ENCODE results near the gene GNAO1. TPM values are rescaled to one million over a fixed set of nuclear protein-coding genes. Genes with fewer than 3 reads are reported as not detected.

The GNAO1 gene
- total and polyA plus RNA-seq, 9 of the 15 experiments (the other 6 are each of a cell fraction or from before 2014, with no cell fraction given) = 0.07 to 0.42 (median 0.08) TPM; not detected in 5

- TF ChIP-seq, protein P1, sequence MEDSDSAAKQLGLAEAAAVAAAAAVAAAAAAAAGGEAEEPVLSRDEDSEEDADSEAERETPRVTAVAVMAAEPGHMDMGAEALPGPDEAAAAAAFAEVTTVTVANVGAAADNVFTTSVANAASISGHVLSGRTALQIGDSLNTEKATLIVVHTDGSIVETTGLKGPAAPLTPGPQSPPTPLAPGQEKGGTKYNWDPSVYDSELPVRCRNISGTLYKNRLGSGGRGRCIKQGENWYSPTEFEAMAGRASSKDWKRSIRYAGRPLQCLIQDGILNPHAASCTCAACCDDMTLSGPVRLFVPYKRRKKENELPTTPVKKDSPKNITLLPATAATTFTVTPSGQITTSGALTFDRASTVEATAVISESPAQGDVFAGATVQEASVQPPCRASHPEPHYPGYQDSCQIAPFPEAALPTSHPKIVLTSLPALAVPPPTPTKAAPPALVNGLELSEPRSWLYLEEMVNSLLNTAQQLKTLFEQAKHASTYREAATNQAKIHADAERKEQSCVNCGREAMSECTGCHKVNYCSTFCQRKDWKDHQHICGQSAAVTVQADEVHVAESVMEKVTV (CRISPR knock-in tag; IDR thresholded peaks at IDR 0.05) = peak; percentile 64; the same call in 1 of the 2 replicates
- TF ChIP-seq HSF4 (CRISPR knock-in tag; IDR thresholded peaks at IDR 0.05; ENCODE audit: borderline replicate concordance) = no peak
- no peak for TF ChIP-seq CBFA2T3 (IDR thresholded peaks at IDR 0.05)
- no peak for TF ChIP-seq RBM14 (IDR thresholded peaks at IDR 0.05; ENCODE audit: borderline replicate concordance, insufficient read depth, low read depth, low read length)
- no peak for TF ChIP-seq SIX5 (IDR thresholded peaks at IDR 0.05; ENCODE audit: borderline replicate concordance in 1 of 2, insufficient read depth in 1 of 2, low read depth in 1 of 2, low read length in 2 of 2)
- TF ChIP-seq ZNF561 (CRISPR knock-in tag; conservative IDR thresholded peaks at IDR 0.05) = no peak
- TF ChIP-seq ZNF232 (CRISPR knock-in tag; IDR thresholded peaks at IDR 0.05) = no peak
- TF ChIP-seq FOXK2 (conservative IDR thresholded peaks at IDR 0.05 in 1 of 2, IDR thresholded peaks at IDR 0.05 in 1 of 2; ENCODE audit: low read depth in 2 of 2) = no peak
- no peak for TF ChIP-seq KLF6 (CRISPR knock-in tag; IDR thresholded peaks at IDR 0.05; ENCODE audit: borderline replicate concordance)
- no peak for TF ChIP-seq ZNF165 (CRISPR knock-in tag; IDR thresholded peaks at IDR 0.05; ENCODE audit: borderline replicate concordance)
- no peak for TF ChIP-seq DNMT1 (IDR thresholded peaks at IDR 0.05)
- TF ChIP-seq VEZF1 (CRISPR knock-in tag; IDR thresholded peaks at IDR 0.05) = peak; percentile 37; the same call in 1 of the 2 replicates
- peak in 1 of 2 experiments; percentile 27; a peak in 1 of 4 replicates for TF ChIP-seq RCOR1 (IDR thresholded peaks at IDR 0.05; ENCODE audit: borderline replicate concordance in 1 of 2, low read depth in 2 of 2, low read length in 2 of 2)
- no peak for TF ChIP-seq FOXP1 (CRISPR knock-in tag; IDR thresholded peaks at IDR 0.05)
- no peak for TF ChIP-seq SNIP1 (IDR thresholded peaks at IDR 0.05; ENCODE audit: low read depth)
- peak; percentile 35; the same call in 1 of the 2 replicates for TF ChIP-seq JUND (IDR thresholded peaks at IDR 0.05; ENCODE audit: borderline replicate concordance, low read depth, low read length)
- TF ChIP-seq JUND (tag; IDR thresholded peaks at IDR 0.05; ENCODE audit: borderline replicate concordance, low read depth, low read length) = no peak
- TF ChIP-seq ZNF75A (CRISPR knock-in tag; IDR thresholded peaks at IDR 0.05) = no peak
Observed at GRCh38 chr16:56332464-56333079, 141.3 kb downstream of the GNAO1 start (continued).
